Measurements from ENCODE around the gene RABGGTA. TPM values are rescaled to one million over a fixed set of nuclear protein-coding genes. Genes with fewer than 3 reads are reported as not detected.

RABGGTA gene
- total RNA-seq, 2 donors from 2014 or later, result 61.0 to 68.3 TPM

- no peaks in the 10 kb centered on the region for H3K27me3 Mint-ChIP-seq
- ATAC-seq (replicated peaks), result no peak
- no peaks in the 10 kb centered on the region for H3K9me3 Mint-ChIP-seq
- peaks cover 81% of the 10 kb centered on the region for H3K36me3 Mint-ChIP-seq (ENCODE audit: low read depth)
- H3K4me1 Mint-ChIP-seq, result peaks cover 27% of the 10 kb centered on the region
- no peak overlapping the region for H3K4me3 Mint-ChIP-seq
- no peak overlapping the region for H3K27ac Mint-ChIP-seq
These were observed 20.9 kb upstream of the RABGGTA start for GRCh38 chr14:24292118-24292807.

- Mint-ChIP-seq H3K27ac (no peak overlapping the region), H3K4me1 (peaks cover 20% of the 10 kb centered on the region), H3K9me3 (no peaks in the 10 kb centered on the region), H3K36me3 (ENCODE audit: low read depth) (peaks cover 78% of the 10 kb centered on the region), H3K4me3 (no peak overlapping the region), H3K27me3 (no peaks in the 10 kb centered on the region)
- ATAC-seq (replicated peaks), result no peak
These were observed 20.2 kb upstream of the RABGGTA start for GRCh38 chr14:24291446-24292117.

- peaks cover 69% of the 10 kb centered on the region for H3K36me3 Mint-ChIP-seq (ENCODE audit: low read depth)
- no peaks in the 10 kb centered on the region for H3K27me3 Mint-ChIP-seq
- no peaks in the 10 kb centered on the region for H3K9me3 Mint-ChIP-seq
- no peak for ATAC-seq (replicated peaks)
- H3K4me1 Mint-ChIP-seq, result peaks cover 16% of the 10 kb centered on the region
- H3K27ac Mint-ChIP-seq, result no peak overlapping the region
- no peak overlapping the region for H3K4me3 Mint-ChIP-seq
These were observed 19.3 kb upstream of the RABGGTA start for GRCh38 chr14:24290746-24291145.

- ATAC-seq (replicated peaks), result peak; percentile 100
- Mint-ChIP-seq H3K27me3 (no peaks in the 10 kb centered on the region), H3K27ac (no peak overlapping the region), H3K4me1 (peaks cover 16% of the 10 kb centered on the region), H3K4me3 (peak overlapping the region; percentile 49), H3K36me3 (ENCODE audit: low read depth) (peaks cover 60% of the 10 kb centered on the region), H3K9me3 (no peaks in the 10 kb centered on the region)
These were observed 18.4 kb upstream of the RABGGTA start for GRCh38 chr14:24289649-24290280.

GRCh38 chr14:24286996-24287395 lies 15.6 kb upstream of the RABGGTA start:
- H3K4me1 Mint-ChIP-seq, result peaks cover 16% of the 10 kb centered on the region
- H3K9me3 Mint-ChIP-seq, result no peaks in the 10 kb centered on the region
- no peak overlapping the region for H3K27ac Mint-ChIP-seq
- H3K27me3 Mint-ChIP-seq, result no peaks in the 10 kb centered on the region
- ATAC-seq (replicated peaks), result no peak
- peaks cover 38% of the 10 kb centered on the region for H3K36me3 Mint-ChIP-seq (ENCODE audit: low read depth)
- H3K4me3 Mint-ChIP-seq, result no peak overlapping the region

GRCh38 chr14:24285351-24285750 lies 14.0 kb upstream of the RABGGTA start:
- Mint-ChIP-seq H3K9me3 (no peaks in the 10 kb centered on the region), H3K27me3 (no peaks in the 10 kb centered on the region), H3K36me3 (ENCODE audit: low read depth) (peaks cover 21% of the 10 kb centered on the region), H3K4me3 (no peak overlapping the region), H3K4me1 (peaks cover 12% of the 10 kb centered on the region), H3K27ac (no peak overlapping the region)
- ATAC-seq (replicated peaks), result no peak

- Mint-ChIP-seq H3K36me3 (ENCODE audit: low read depth) (peaks cover 14% of the 10 kb centered on the region), H3K27me3 (no peaks in the 10 kb centered on the region), H3K4me1 (peaks cover 13% of the 10 kb centered on the region), H3K27ac (no peak overlapping the region), H3K4me3 (no peak overlapping the region), H3K9me3 (no peaks in the 10 kb centered on the region)
- ATAC-seq (replicated peaks), result no peak
These were observed 13.2 kb upstream of the RABGGTA start for GRCh38 chr14:24284501-24285035.

GRCh38 chr14:24283796-24284460 lies 12.5 kb upstream of the RABGGTA start:
- Mint-ChIP-seq H3K9me3 (no peaks in the 10 kb centered on the region), H3K36me3 (ENCODE audit: low read depth) (peaks cover 9% of the 10 kb centered on the region), H3K4me3 (no peak overlapping the region), H3K27me3 (no peaks in the 10 kb centered on the region), H3K27ac (no peak overlapping the region), H3K4me1 (peaks cover 19% of the 10 kb centered on the region)
- no peak for ATAC-seq (replicated peaks)

GRCh38 chr14:24282736-24283135 lies 11.3 kb upstream of the RABGGTA start:
- no peaks in the 10 kb centered on the region for H3K27me3 Mint-ChIP-seq

GRCh38 chr14:24281636-24282035 lies 10.2 kb upstream of the RABGGTA start:
- no peak overlapping the region for H3K4me3 Mint-ChIP-seq
- ATAC-seq (replicated peaks), result no peak
- H3K9me3 Mint-ChIP-seq, result peaks cover 3% of the 10 kb centered on the region
- H3K36me3 Mint-ChIP-seq (ENCODE audit: low read depth), result no peaks in the 10 kb centered on the region
- H3K4me1 Mint-ChIP-seq, result peaks cover 30% of the 10 kb centered on the region
- H3K27ac Mint-ChIP-seq, result peak overlapping the region; percentile 27
- H3K27me3 Mint-ChIP-seq, result no peaks in the 10 kb centered on the region

More at GRCh38 chr14:24282736-24283135, 11.3 kb upstream of the RABGGTA start:
- no peak overlapping the region for H3K4me3 Mint-ChIP-seq
- no peak overlapping the region for H3K27ac Mint-ChIP-seq
- H3K4me1 Mint-ChIP-seq, result peaks cover 24% of the 10 kb centered on the region
- peaks cover 3% of the 10 kb centered on the region for H3K9me3 Mint-ChIP-seq
- no peak for ATAC-seq (replicated peaks)
- H3K36me3 Mint-ChIP-seq (ENCODE audit: low read depth), result peaks cover 3% of the 10 kb centered on the region

- Mint-ChIP-seq H3K27me3 (no peaks in the 10 kb centered on the region), H3K4me1 (peaks cover 30% of the 10 kb centered on the region), H3K4me3 (no peak overlapping the region), H3K36me3 (ENCODE audit: low read depth) (no peaks in the 10 kb centered on the region), H3K27ac (peak overlapping the region; percentile 77), H3K9me3 (peaks cover 3% of the 10 kb centered on the region)
- no peak for ATAC-seq (replicated peaks)
These were observed 9.5 kb upstream of the RABGGTA start for GRCh38 chr14:24280797-24281460.

GRCh38 chr14:24279301-24280186 lies 8.1 kb upstream of the RABGGTA start:
- H3K4me3 Mint-ChIP-seq, result peak overlapping the region; percentile 41
- peaks cover 36% of the 10 kb centered on the region for H3K4me1 Mint-ChIP-seq
- H3K27ac Mint-ChIP-seq, result peak overlapping the region; percentile 77
- no peaks in the 10 kb centered on the region for H3K36me3 Mint-ChIP-seq (ENCODE audit: low read depth)
- peaks cover 3% of the 10 kb centered on the region for H3K9me3 Mint-ChIP-seq
- no peaks in the 10 kb centered on the region for H3K27me3 Mint-ChIP-seq
- ATAC-seq (replicated peaks), result peak; percentile 96

- ATAC-seq (replicated peaks), result no peak
- Mint-ChIP-seq H3K36me3 (ENCODE audit: low read depth) (no peaks in the 10 kb centered on the region), H3K4me3 (peak overlapping the region; percentile 41), H3K27ac (peak overlapping the region; percentile 9), H3K4me1 (peaks cover 46% of the 10 kb centered on the region), H3K9me3 (peaks cover 3% of the 10 kb centered on the region), H3K27me3 (no peaks in the 10 kb centered on the region)
These were observed 7.0 kb upstream of the RABGGTA start for GRCh38 chr14:24278424-24278823.

All from activated T-helper 17 cell treated with anti-CD3 and anti-CD28 coated beads, Interleukin-2, amount 50 U/mL, for 72 hours (primary cell).